ENCODE data around the gene FLT4.

GRCh38 chr5:180642181-180642775, 7.1 kb downstream of the FLT4 start:
- TF ChIP-seq CTCF (IDR thresholded peaks at IDR 0.05) (no peak), POLR2A (IDR thresholded peaks at IDR 0.05) (no peak)

All from sigmoid colon (tissue), 3 donors.